Islet precursor cell (in vitro differentiated cells): ENCODE data around the gene PRAMEF18.
"Not testable (repeated sequence)": the region's sequence is repeated elsewhere in the genome, so short reads cannot be mapped to it uniquely, and the experiment has no call there.

Experiments used
- DNase-seq: peaks from one replicate; pipeline ENCODE4 v3.0.0-alpha.2; 2018

The PRAMEF18 gene

GRCh38 chr1:13225675-13226204, at the start of gene PRAMEF18:
TSS of gene PRAMEF18 (minus strand) at chr1:13226154. CDS start at chr1:13226106, 48 bp downstream.
- DNase-seq: not testable (repeated sequence)

- DNase-seq: not testable (repeated sequence)
Observed at GRCh38 chr1:13265124-13265523, 39.2 kb upstream of the PRAMEF18 start.

GRCh38 chr1:13253898-13254297, 27.9 kb upstream of the PRAMEF18 start, which contains the start of gene PRAMEF5:
TSS of gene PRAMEF5 (plus strand) at chr1:13254198. CDS start at chr1:13259269, 5,071 bp downstream.
- not testable (repeated sequence) for DNase-seq

GRCh38 chr1:13247122-13247521, 21.2 kb upstream of the PRAMEF18 start:
- not testable (repeated sequence) for DNase-seq

- not testable (repeated sequence) for DNase-seq
Observed at GRCh38 chr1:13246554-13246871, 20.6 kb upstream of the PRAMEF18 start.

- not testable (repeated sequence) for DNase-seq
Observed at GRCh38 chr1:13245841-13246553, 20.0 kb upstream of the PRAMEF18 start.

- not testable (repeated sequence) for DNase-seq
Observed at GRCh38 chr1:13243536-13244263, 17.7 kb upstream of the PRAMEF18 start.

GRCh38 chr1:13239633-13240032, 13.7 kb upstream of the PRAMEF18 start:
- DNase-seq: not testable (repeated sequence)

GRCh38 chr1:13237572-13237971, 11.6 kb upstream of the PRAMEF18 start:
- DNase-seq: not testable (repeated sequence)

- not testable (repeated sequence) for DNase-seq
Observed at GRCh38 chr1:13234057-13234456, 8.1 kb upstream of the PRAMEF18 start.

- not testable (repeated sequence) for DNase-seq
Observed at GRCh38 chr1:13232056-13232455, 6.1 kb upstream of the PRAMEF18 start.

GRCh38 chr1:13231061-13231750, 5.3 kb upstream of the PRAMEF18 start:
- DNase-seq: not testable (repeated sequence)

- not testable (repeated sequence) for DNase-seq
Observed at GRCh38 chr1:13230601-13231000, 4.6 kb upstream of the PRAMEF18 start.

- not testable (repeated sequence) for DNase-seq
Observed at GRCh38 chr1:13230096-13230495, 4.1 kb upstream of the PRAMEF18 start.

- DNase-seq: peak; percentile 63
Observed at GRCh38 chr1:13228343-13228781, 2.4 kb upstream of the PRAMEF18 start.

GRCh38 chr1:13227271-13228055, 1.5 kb upstream of the PRAMEF18 start:
- not testable (repeated sequence) for DNase-seq

GRCh38 chr1:13224480-13225060, 1.4 kb downstream of the PRAMEF18 start:
- DNase-seq: no peak

GRCh38 chr1:13222788-13223187, 3.2 kb downstream of the PRAMEF18 start:
- DNase-seq: not testable (repeated sequence)

- DNase-seq: not testable (repeated sequence)
Observed at GRCh38 chr1:13219203-13219602, 6.8 kb downstream of the PRAMEF18 start.

GRCh38 chr1:13216619-13217018, 9.3 kb downstream of the PRAMEF18 start:
- DNase-seq: not testable (repeated sequence)

- not testable (repeated sequence) for DNase-seq
Observed at GRCh38 chr1:13208712-13209111, 17.2 kb downstream of the PRAMEF18 start.

- DNase-seq: not testable (repeated sequence)
Observed at GRCh38 chr1:13201309-13201708, 24.6 kb downstream of the PRAMEF18 start, which contains the start of gene PRAMEF13. TSS of gene PRAMEF13 (minus strand) at chr1:13201409. CDS start at chr1:13199589, 1,820 bp downstream.
